DOHH2 (cell line): ENCODE measurements around the gene CTIF.

ENCODE experiments used
- H3F3A ChIP-seq: fragments of 200-600 bp; sonication (generic), shearing (Covaris generic); 2 replicates; pipeline ENCODE4 v1.6.0; 2016; ENCODE audit warnings: antibody characterized with exemption, mild to moderate bottlenecking; ENCODE audit not compliant: control insufficient read depth, insufficient read depth
- H3K27ac ChIP-seq: fragments of 200-600 bp; sonication (generic); 2 replicates; pipeline ENCODE4 v1.5.1; 2014; ENCODE audit warnings: low read depth, mild to moderate bottlenecking, low read length, moderate library complexity
- H3K27me3 ChIP-seq: fragments of 200-600 bp; sonication (generic); 2 replicates; pipeline ENCODE4 v1.6.1; 2014; ENCODE audit warnings: mild to moderate bottlenecking, low read length, mixed read lengths; ENCODE audit not compliant: control insufficient read depth
- H3K36me3 ChIP-seq: fragments of 200-600 bp; sonication (generic); 2 replicates; pipeline ENCODE4 v1.6.1; 2014; ENCODE audit warnings: mild to moderate bottlenecking, low read length, moderate library complexity, mixed read lengths; ENCODE audit not compliant: control insufficient read depth
- H3K4me1 ChIP-seq: fragments of 200-600 bp; sonication (generic); 2 replicates; pipeline ENCODE4 v1.6.1; 2014; ENCODE audit warnings: mild to moderate bottlenecking, low read length, mixed read lengths; ENCODE audit not compliant: control insufficient read depth
- H3K4me2 ChIP-seq: fragments of 200-600 bp; sonication (generic); 2 replicates; pipeline ENCODE4 v1.6.0; 2014; ENCODE audit warnings: mild to moderate bottlenecking, low read length, moderate library complexity
- H3K4me3 ChIP-seq: fragments of 200-600 bp; sonication (generic); 2 replicates; pipeline ENCODE4 v1.5.1; 2014; ENCODE audit warnings: mild to moderate bottlenecking, low read length, mixed read lengths
- H3K79me2 ChIP-seq: fragments of 200-600 bp; sonication (generic); 2 replicates; pipeline ENCODE4 v1.6.1; 2014; ENCODE audit warnings: mild to moderate bottlenecking, low read length, mixed read lengths; ENCODE audit not compliant: control insufficient read depth
- H3K9me2 ChIP-seq: fragments of 200-600 bp; sonication (generic); replicated peaks from 2 replicates; pipeline ENCODE4 v1.6.1; 2014; ENCODE audit warnings: mild to moderate bottlenecking, low read length, mixed read lengths; ENCODE audit not compliant: control insufficient read depth
- H3K9me3 ChIP-seq: fragments of 200-600 bp; sonication (generic); 2 replicates; pipeline ENCODE4 v1.6.1; 2014; ENCODE audit warnings: antibody characterized with exemption, low read length, mixed read lengths; ENCODE audit not compliant: control insufficient read depth, insufficient read depth
- H4K20me1 ChIP-seq: fragments of 200-600 bp; sonication (generic); 2 replicates; pipeline ENCODE4 v1.6.0; 2014; ENCODE audit warnings: low read depth, mild to moderate bottlenecking, antibody characterized with exemption, low read length, moderate library complexity; ENCODE audit not compliant: control insufficient read depth, insufficient read depth
- CTCF ChIP-seq: fragments of 200-600 bp; sonication (generic); IDR thresholded peaks from one replicate; pipeline ENCODE4 v1.5.1; 2014; ENCODE audit warnings: antibody characterized with exemption, mild to moderate bottlenecking, low read depth, low read length; ENCODE audit not compliant: poor library complexity, severe bottlenecking
- EZH2phosphoT487 ChIP-seq: fragments of 200-600 bp; sonication (generic); IDR thresholded peaks from 2 replicates; pipeline ENCODE4 v1.6.1; 2017; ENCODE audit warnings: borderline replicate concordance, mild to moderate bottlenecking, antibody characterized with exemption, low read length, moderate library complexity, mixed read lengths

CTIF gene

GRCh38 chr18:48683197-48683596 is 144.4 kb downstream of the CTIF start:
- Histone ChIP-seq H3K36me3 (no peaks in the 10 kb centered on the region), H3K79me2 (no peaks in the 10 kb centered on the region), H3K9me2 (no peaks in the 10 kb centered on the region), H3K27ac (no peak overlapping the region), H3K27me3 (no peaks in the 10 kb centered on the region), H3F3A (no peaks in the 10 kb centered on the region), H4K20me1 (no peaks in the 10 kb centered on the region), H3K4me2 (no peak overlapping the region), H3K4me3 (no peak overlapping the region), H3K4me1 (no peaks in the 10 kb centered on the region), H3K9me3 (no peaks in the 10 kb centered on the region)
- TF ChIP-seq CTCF, result no peak
- TF ChIP-seq EZH2phosphoT487, result no peak

- no peak overlapping the region for H3K4me2 ChIP-seq
These were observed 144.8 kb downstream of the CTIF start for GRCh38 chr18:48683661-48684060.

GRCh38 chr18:48687346-48688042 is 148.7 kb downstream of the CTIF start:
- H3K4me2 ChIP-seq, result no peak overlapping the region
- H3K4me1 ChIP-seq, result no peaks in the 10 kb centered on the region
- H3K9me2 ChIP-seq, result no peaks in the 10 kb centered on the region
- H3F3A ChIP-seq, result no peaks in the 10 kb centered on the region
- no peaks in the 10 kb centered on the region for H4K20me1 ChIP-seq
- H3K4me3 ChIP-seq, result no peak overlapping the region
- H3K79me2 ChIP-seq, result no peaks in the 10 kb centered on the region
- no peaks in the 10 kb centered on the region for H3K27me3 ChIP-seq
- H3K27ac ChIP-seq, result no peak overlapping the region
- no peaks in the 10 kb centered on the region for H3K9me3 ChIP-seq
- TF ChIP-seq CTCF (no peak), EZH2phosphoT487 (no peak)
- no peaks in the 10 kb centered on the region for H3K36me3 ChIP-seq

More at GRCh38 chr18:48683661-48684060, 144.8 kb downstream of the CTIF start:
- Histone ChIP-seq H3K4me1 (no peaks in the 10 kb centered on the region), H3K9me3 (no peaks in the 10 kb centered on the region), H3K9me2 (no peaks in the 10 kb centered on the region), H4K20me1 (no peaks in the 10 kb centered on the region), H3K27me3 (no peaks in the 10 kb centered on the region), H3K4me3 (no peak overlapping the region), H3K36me3 (no peaks in the 10 kb centered on the region), H3K79me2 (no peaks in the 10 kb centered on the region), H3F3A (no peaks in the 10 kb centered on the region), H3K27ac (no peak overlapping the region)
- TF ChIP-seq EZH2phosphoT487 (no peak), CTCF (no peak)
